Measurements from ENCODE around the gene CIAO3. TPM values are rescaled to one million over a fixed set of nuclear protein-coding genes. Genes with fewer than 3 reads are reported as not detected.

CIAO3 gene
- total RNA-seq, 4 donors from 2014 or later: 73.4 to 164 (median 117) TPM

- peaks cover 0 to 50% (median 29%) of the 10 kb centered on the region in 4 donors for H3K4me1 ChIP-seq
- no peak overlapping the region for H3K4me3 ChIP-seq
- TF ChIP-seq CTCF (IDR thresholded peaks at IDR 0.05) (no peak), POLR2A (IDR thresholded peaks at IDR 0.05) (no peak)
These were observed 16.4 kb downstream of the CIAO3 start for GRCh38 chr16:724188-725040.

GRCh38 chr16:723695-724094 is 17.1 kb downstream of the CIAO3 start:
- Histone ChIP-seq H3K27me3 (peaks cover 0 to 25% of the 10 kb centered on the region in 2 donors), H3K4me3 (no peak overlapping the region), H3K9me3 (no peaks in the 10 kb centered on the region), H3K36me3 (peaks cover 0 to 3% (median 0%) of the 10 kb centered on the region in 3 donors), H3K27ac (peak overlapping the region in 1 of 4 donors; percentile 88), H3K4me1 (peaks cover 0 to 54% (median 28%) of the 10 kb centered on the region in 4 donors)
- DNase-seq: no peak
- TF ChIP-seq POLR2A (IDR thresholded peaks at IDR 0.05) (no peak), CTCF (IDR thresholded peaks at IDR 0.05) (no peak)

More at GRCh38 chr16:724188-725040, 16.4 kb downstream of the CIAO3 start:
- Histone ChIP-seq H3K9me3 (no peaks in the 10 kb centered on the region), H3K27ac (peak overlapping the region in 1 of 4 donors; percentile 88), H3K27me3 (peaks cover 0 to 25% of the 10 kb centered on the region in 2 donors), H3K36me3 (peaks cover 0 to 3% (median 0%) of the 10 kb centered on the region in 3 donors)
- no peak for DNase-seq

GRCh38 chr16:722835-723633 is 17.8 kb downstream of the CIAO3 start:
- no peaks in the 10 kb centered on the region for H3K9me3 ChIP-seq
- H3K4me1 ChIP-seq: peaks cover 0 to 52% (median 26%) of the 10 kb centered on the region in 4 donors
- H3K4me3 ChIP-seq: no peak overlapping the region
- no peak for DNase-seq
- H3K27ac ChIP-seq: peak overlapping the region in 1 of 4 donors; percentile 19
- H3K27me3 ChIP-seq: peaks cover 0 to 24% of the 10 kb centered on the region in 2 donors
- TF ChIP-seq POLR2A (IDR thresholded peaks at IDR 0.05) (no peak), CTCF (IDR thresholded peaks at IDR 0.05) (no peak)
- peaks cover 0 to 3% (median 0%) of the 10 kb centered on the region in 3 donors for H3K36me3 ChIP-seq

GRCh38 chr16:721765-722540 is 18.8 kb downstream of the CIAO3 start:
- Histone ChIP-seq H3K9me3 (no peaks in the 10 kb centered on the region), H3K4me1 (peaks cover 0 to 41% (median 23%) of the 10 kb centered on the region in 4 donors), H3K36me3 (peaks cover 0 to 3% (median 0%) of the 10 kb centered on the region in 3 donors), H3K4me3 (peak overlapping the region; percentile 60 to 94 (median 82)), H3K27ac (peak overlapping the region; percentile 75 to 97 (median 92)), H3K27me3 (peaks cover 0 to 16% of the 10 kb centered on the region in 2 donors)
- DNase-seq: no peak
- TF ChIP-seq CTCF (IDR thresholded peaks at IDR 0.05) (no peak), POLR2A (IDR thresholded peaks at IDR 0.05) (no peak)
